ENCODE data around the gene TRMO. TPM values are rescaled to one million over a fixed set of nuclear protein-coding genes. Genes with fewer than 3 reads are reported as not detected.

Gene TRMO
- total RNA-seq, 1 donor from 2014 or later, result 8.5 TPM

GRCh38 chr9:97874624-97875023 is 47.7 kb downstream of the TRMO start:
- TF ChIP-seq CTCF (IDR thresholded peaks at IDR 0.05; ENCODE audit: insufficient read depth, low read depth, low read length) (no peak), EZH2 (IDR thresholded peaks at IDR 0.05; ENCODE audit: insufficient read depth, low read length) (no peak)
- Histone ChIP-seq H2AFZ (ENCODE audit: low read depth, low read length) (no peak overlapping the region), H3K4me1 (ENCODE audit: insufficient read depth, low read length) (peaks cover 15% of the 10 kb centered on the region), H3K27ac (ENCODE audit: low read depth, low read length) (no peak overlapping the region), H3K9ac (ENCODE audit: low read length) (no peak overlapping the region), H3K9me3 (ENCODE audit: insufficient read depth, low read depth, low read length) (no peaks in the 10 kb centered on the region), H3K27me3 (ENCODE audit: insufficient read depth, low read length) (peaks cover 2% of the 10 kb centered on the region), H3K79me2 (ENCODE audit: insufficient read depth, low read length) (no peaks in the 10 kb centered on the region), H4K20me1 (ENCODE audit: insufficient read depth, low read length) (peaks cover 3% of the 10 kb centered on the region), H3K36me3 (ENCODE audit: insufficient read depth, low read length) (no peaks in the 10 kb centered on the region), H3K4me2 (ENCODE audit: low read length) (no peak overlapping the region), H3K4me3 (ENCODE audit: insufficient read depth, low read depth, low read length) (no peak overlapping the region)
- Mint-ChIP-seq H3K4me3 (ENCODE audit: unreplicated experiment) (no peak overlapping the region), H3K27me3 (ENCODE audit: low read depth, unreplicated experiment) (no peaks in the 10 kb centered on the region), H3K9me3 (ENCODE audit: unreplicated experiment) (peaks cover 4% of the 10 kb centered on the region), H3K27ac (ENCODE audit: unreplicated experiment) (peak overlapping the region; percentile 34), H3K36me3 (ENCODE audit: low read depth, unreplicated experiment) (no peaks in the 10 kb centered on the region), H3K4me1 (ENCODE audit: low read depth, unreplicated experiment) (peaks cover 15% of the 10 kb centered on the region)
- FAIRE-seq, result no peak
- no peak for DNase-seq (ENCODE audit: low read depth)

- H3K4me1 Mint-ChIP-seq (ENCODE audit: low read depth, unreplicated experiment), result peaks cover 15% of the 10 kb centered on the region
- H3K36me3 ChIP-seq (ENCODE audit: insufficient read depth, low read length), result no peaks in the 10 kb centered on the region
- peak; percentile 15 for DNase-seq (ENCODE audit: low read depth)
- H3K27ac Mint-ChIP-seq (ENCODE audit: unreplicated experiment), result no peak overlapping the region
- TF ChIP-seq EZH2 (IDR thresholded peaks at IDR 0.05; ENCODE audit: insufficient read depth, low read length) (no peak), CTCF (IDR thresholded peaks at IDR 0.05; ENCODE audit: insufficient read depth, low read depth, low read length) (no peak)
- no peaks in the 10 kb centered on the region for H3K79me2 ChIP-seq (ENCODE audit: insufficient read depth, low read length)
- H3K9me3 Mint-ChIP-seq (ENCODE audit: unreplicated experiment), result peaks cover 8% of the 10 kb centered on the region
- no peak overlapping the region for H3K4me2 ChIP-seq (ENCODE audit: low read length)
- H2AFZ ChIP-seq (ENCODE audit: low read depth, low read length), result no peak overlapping the region
- no peaks in the 10 kb centered on the region for H3K36me3 Mint-ChIP-seq (ENCODE audit: low read depth, unreplicated experiment)
- no peak overlapping the region for H3K4me3 ChIP-seq (ENCODE audit: insufficient read depth, low read depth, low read length)
- no peak overlapping the region for H3K27ac ChIP-seq (ENCODE audit: low read depth, low read length)
- H3K4me1 ChIP-seq (ENCODE audit: insufficient read depth, low read length), result peaks cover 15% of the 10 kb centered on the region
- no peak overlapping the region for H3K4me3 Mint-ChIP-seq (ENCODE audit: unreplicated experiment)
- H4K20me1 ChIP-seq (ENCODE audit: insufficient read depth, low read length), result peaks cover 3% of the 10 kb centered on the region
- H3K9ac ChIP-seq (ENCODE audit: low read length), result no peak overlapping the region
- peaks cover 2% of the 10 kb centered on the region for H3K27me3 ChIP-seq (ENCODE audit: insufficient read depth, low read length)
- H3K27me3 Mint-ChIP-seq (ENCODE audit: low read depth, unreplicated experiment), result peaks cover 4% of the 10 kb centered on the region
- no peaks in the 10 kb centered on the region for H3K9me3 ChIP-seq (ENCODE audit: insufficient read depth, low read depth, low read length)
- FAIRE-seq, result no peak
Measured at GRCh38 chr9:97873882-97874281, 48.4 kb downstream of the TRMO start.

DNA sequence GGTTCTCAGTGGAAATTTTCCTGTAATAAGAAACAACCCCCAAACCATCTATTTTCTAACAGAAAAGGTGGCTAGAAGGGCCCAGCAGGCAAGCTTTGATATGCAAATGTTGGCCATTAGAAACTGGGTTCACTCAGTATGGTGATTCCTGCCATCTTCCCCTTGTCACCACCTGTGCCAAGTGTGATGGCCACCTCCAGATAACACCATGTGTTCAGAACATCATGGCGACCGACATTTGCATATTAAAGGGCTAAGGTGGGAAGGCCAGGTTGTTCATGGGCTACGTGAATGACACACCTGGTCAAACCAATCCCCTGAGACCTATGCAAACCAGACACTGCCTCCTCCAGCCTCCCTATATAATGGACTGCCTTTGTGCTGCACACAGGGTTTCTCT is 48.9 kb downstream of the TRMO start:
- no peak overlapping the region for H3K4me3 ChIP-seq (ENCODE audit: insufficient read depth, low read depth, low read length)
- no peak overlapping the region for H3K4me2 ChIP-seq (ENCODE audit: low read length)
- H3K27ac Mint-ChIP-seq (ENCODE audit: unreplicated experiment), result no peak overlapping the region
- H3K27me3 ChIP-seq (ENCODE audit: insufficient read depth, low read length), result peaks cover 2% of the 10 kb centered on the region
- no peaks in the 10 kb centered on the region for H3K9me3 ChIP-seq (ENCODE audit: insufficient read depth, low read depth, low read length)
- peaks cover 8% of the 10 kb centered on the region for H3K9me3 Mint-ChIP-seq (ENCODE audit: unreplicated experiment)
- H3K9ac ChIP-seq (ENCODE audit: low read length), result no peak overlapping the region
- H3K79me2 ChIP-seq (ENCODE audit: insufficient read depth, low read length), result no peaks in the 10 kb centered on the region
- TF ChIP-seq CTCF (IDR thresholded peaks at IDR 0.05; ENCODE audit: insufficient read depth, low read depth, low read length) (no peak), EZH2 (IDR thresholded peaks at IDR 0.05; ENCODE audit: insufficient read depth, low read length) (no peak)
- H3K27ac ChIP-seq (ENCODE audit: low read depth, low read length), result no peak overlapping the region
- H3K36me3 Mint-ChIP-seq (ENCODE audit: low read depth, unreplicated experiment), result no peaks in the 10 kb centered on the region
- H3K27me3 Mint-ChIP-seq (ENCODE audit: low read depth, unreplicated experiment), result peaks cover 4% of the 10 kb centered on the region
- no peak for DNase-seq (ENCODE audit: low read depth)
- no peak overlapping the region for H2AFZ ChIP-seq (ENCODE audit: low read depth, low read length)
- no peaks in the 10 kb centered on the region for H3K36me3 ChIP-seq (ENCODE audit: insufficient read depth, low read length)
- peaks cover 15% of the 10 kb centered on the region for H3K4me1 ChIP-seq (ENCODE audit: insufficient read depth, low read length)
- peaks cover 15% of the 10 kb centered on the region for H3K4me1 Mint-ChIP-seq (ENCODE audit: low read depth, unreplicated experiment)
- no peak overlapping the region for H3K4me3 Mint-ChIP-seq (ENCODE audit: unreplicated experiment)
- peaks cover 3% of the 10 kb centered on the region for H4K20me1 ChIP-seq (ENCODE audit: insufficient read depth, low read length)
- FAIRE-seq, result no peak

All from astrocyte (in vitro differentiated cells and primary cell).